Endodermal cell (in vitro differentiated cells): ENCODE data around the gene MROH2A. TPM values are rescaled to one million over a fixed set of nuclear protein-coding genes. Genes with fewer than 3 reads are reported as not detected.

Source experiments
- DNase-seq: peaks from one replicate; pipeline ENCODE4 v3.0.0-alpha.2; 2017
- H3K27ac ChIP-seq: 2 replicates; pipeline ENCODE4 v1.5.1; 2013; ENCODE audit warnings: mild to moderate bottlenecking, low read depth, low read length, moderate library complexity
- H3K27me3 ChIP-seq: 2 replicates; pipeline ENCODE4 v1.6.1; 2013; ENCODE audit warnings: mild to moderate bottlenecking, low read length, moderate library complexity; ENCODE audit not compliant: insufficient read depth, control insufficient read depth, poor library complexity, severe bottlenecking
- H3K36me3 ChIP-seq: 2 replicates; pipeline ENCODE4 v1.7.0; 2013; ENCODE audit warnings: mild to moderate bottlenecking, low read length, moderate library complexity; ENCODE audit not compliant: control insufficient read depth, insufficient read depth
- H3K4me1 ChIP-seq: one replicate; pipeline ENCODE4 v1.7.0; 2013; ENCODE audit warnings: low read length; ENCODE audit not compliant: control insufficient read depth, insufficient read depth
- H3K4me3 ChIP-seq: 2 replicates; pipeline ENCODE4 v1.5.1; 2013; ENCODE audit warnings: mild to moderate bottlenecking, low read length, moderate library complexity
- H3K9ac ChIP-seq: 2 replicates; pipeline ENCODE4 v1.6.1; 2013; ENCODE audit warnings: mild to moderate bottlenecking, low read length, moderate library complexity; ENCODE audit not compliant: poor library complexity, severe bottlenecking; ENCODE audit errors: extremely low read depth
- H3K9me3 ChIP-seq: 2 replicates; pipeline ENCODE4 v1.6.1; 2013; ENCODE audit warnings: mild to moderate bottlenecking, low read length, moderate library complexity; ENCODE audit not compliant: control insufficient read depth
- H3K27ac Mint-ChIP-seq: 2 replicates; pipeline ENCODE4 v1.8.0; 2020; ENCODE audit warnings: mixed read lengths
- H3K27me3 Mint-ChIP-seq: 2 replicates; pipeline ENCODE4 v1.8.0; 2021; ENCODE audit warnings: mild to moderate bottlenecking, mixed read lengths; ENCODE audit not compliant: insufficient read depth
- H3K36me3 Mint-ChIP-seq: 2 replicates; pipeline ENCODE4 v1.8.0; 2020; ENCODE audit warnings: low read depth, mixed read lengths
- H3K4me1 Mint-ChIP-seq: 2 replicates; pipeline ENCODE4 v1.8.0; 2020; ENCODE audit warnings: mixed read lengths
- H3K4me3 Mint-ChIP-seq: 2 replicates; pipeline ENCODE4 v1.8.0; 2020; ENCODE audit warnings: mild to moderate bottlenecking, moderate library complexity, mixed read lengths
- H3K9me3 Mint-ChIP-seq: 2 replicates; pipeline ENCODE4 v1.8.0; 2020; ENCODE audit warnings: mild to moderate bottlenecking, mixed read lengths
- WGBS, 2 experiments: methylation state at CpG; one replicate each; pipeline versions ENCODE4 v1.1.5 to v1.1.7; 2013; ENCODE audit warnings: missing lambda C conversion rate in 2 of 2, mixed read lengths in 1 of 2; ENCODE audit not compliant: insufficient coverage in 1 of 2, insufficient read length in 1 of 2; 5-methylcytosine and 5-hydroxymethylcytosine counted together
- total RNA-seq, 2 donors: library from RNA; stranded (reverse); fragmentation: NEBNext Ultra II Directional in 1 of 2; extraction: Animal tissue kit (Norgen Biotek cat#: 25700) in 1 of 2; gene quantifications; 2 replicates in 1 of 2; 3 replicates in 1 of 2; pipeline ENCODE4 v1.2.1, GENCODE V29; 2021
- TF ChIP-seq, protein P1 (sequence below): fragments of 200-600 bp; sonication (generic); conservative IDR thresholded peaks from 2 replicates; pipeline ENCODE4 v1.5.0; 2021; ENCODE audit warnings: antibody characterized with exemption, mild to moderate bottlenecking

The MROH2A gene
- total RNA-seq, 2 donors from 2014 or later: not detected

DNA sequence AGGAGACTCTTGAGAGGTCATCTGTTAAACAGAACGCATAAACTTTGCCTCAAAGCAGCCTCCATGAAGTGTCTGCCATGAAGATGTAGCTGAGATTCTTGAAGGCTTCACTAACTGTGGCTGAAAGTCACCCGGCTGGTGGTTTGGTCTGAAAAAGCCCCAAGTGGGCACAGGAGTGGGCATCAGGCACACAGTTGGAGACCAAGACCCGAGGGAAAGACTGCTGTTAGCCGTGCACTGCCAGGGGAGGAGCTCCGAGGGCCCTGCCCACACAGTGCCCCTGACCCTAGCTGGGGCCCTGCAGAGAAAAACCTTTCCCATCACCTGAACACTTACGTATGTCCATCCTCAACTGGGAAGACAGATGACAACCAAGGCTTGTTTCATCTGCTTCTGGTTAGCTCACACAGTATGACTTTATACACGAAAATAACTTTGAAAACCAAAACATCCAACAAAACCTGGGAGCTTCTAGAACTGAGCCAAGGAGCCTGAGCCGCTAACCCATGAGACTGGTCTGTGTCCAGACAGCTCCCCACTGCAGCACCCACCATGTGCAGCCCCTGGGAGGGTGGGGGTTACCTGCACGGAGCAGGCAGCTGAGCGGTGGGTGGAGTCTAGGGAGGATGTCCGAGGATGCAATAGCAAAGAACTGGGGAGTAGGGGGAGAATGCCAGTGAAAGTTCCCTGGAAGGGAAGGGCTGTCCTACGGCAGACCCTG lies 60.8 kb downstream of the MROH2A start:
- Histone ChIP-seq H3K4me3 (no peak overlapping the region), H3K36me3 (peaks cover 88% of the 10 kb centered on the region), H3K4me1 (no peaks in the 10 kb centered on the region), H3K27me3 (no peaks in the 10 kb centered on the region), H3K9me3 (no peaks in the 10 kb centered on the region), H3K27ac (no peak overlapping the region), H3K9ac (no peak overlapping the region)
- no peaks in the 10 kb centered on the region for H3K27me3 Mint-ChIP-seq
- peaks cover 2% of the 10 kb centered on the region for H3K4me1 Mint-ChIP-seq
- 88 to 93% methylated on average over 9 to 12 of the region's 12 CpGs for WGBS, 2 experiments
- no peak for DNase-seq
- TF ChIP-seq, protein P1, sequence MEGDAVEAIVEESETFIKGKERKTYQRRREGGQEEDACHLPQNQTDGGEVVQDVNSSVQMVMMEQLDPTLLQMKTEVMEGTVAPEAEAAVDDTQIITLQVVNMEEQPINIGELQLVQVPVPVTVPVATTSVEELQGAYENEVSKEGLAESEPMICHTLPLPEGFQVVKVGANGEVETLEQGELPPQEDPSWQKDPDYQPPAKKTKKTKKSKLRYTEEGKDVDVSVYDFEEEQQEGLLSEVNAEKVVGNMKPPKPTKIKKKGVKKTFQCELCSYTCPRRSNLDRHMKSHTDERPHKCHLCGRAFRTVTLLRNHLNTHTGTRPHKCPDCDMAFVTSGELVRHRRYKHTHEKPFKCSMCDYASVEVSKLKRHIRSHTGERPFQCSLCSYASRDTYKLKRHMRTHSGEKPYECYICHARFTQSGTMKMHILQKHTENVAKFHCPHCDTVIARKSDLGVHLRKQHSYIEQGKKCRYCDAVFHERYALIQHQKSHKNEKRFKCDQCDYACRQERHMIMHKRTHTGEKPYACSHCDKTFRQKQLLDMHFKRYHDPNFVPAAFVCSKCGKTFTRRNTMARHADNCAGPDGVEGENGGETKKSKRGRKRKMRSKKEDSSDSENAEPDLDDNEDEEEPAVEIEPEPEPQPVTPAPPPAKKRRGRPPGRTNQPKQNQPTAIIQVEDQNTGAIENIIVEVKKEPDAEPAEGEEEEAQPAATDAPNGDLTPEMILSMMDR: no peak
- H3K9me3 Mint-ChIP-seq: no peaks in the 10 kb centered on the region
- H3K36me3 Mint-ChIP-seq: peaks cover 83% of the 10 kb centered on the region
- no peak overlapping the region for H3K4me3 Mint-ChIP-seq
- peak overlapping the region; percentile 59 for H3K27ac Mint-ChIP-seq

- H3K27ac Mint-ChIP-seq: peak overlapping the region; percentile 59
- peaks cover 94% of the 10 kb centered on the region for H3K36me3 ChIP-seq
- peaks cover 2% of the 10 kb centered on the region for H3K4me1 Mint-ChIP-seq
- no peaks in the 10 kb centered on the region for H3K4me1 ChIP-seq
- H3K9me3 ChIP-seq: no peaks in the 10 kb centered on the region
- no peaks in the 10 kb centered on the region for H3K27me3 ChIP-seq
- no peak overlapping the region for H3K9ac ChIP-seq
- no peaks in the 10 kb centered on the region for H3K27me3 Mint-ChIP-seq
- peaks cover 89% of the 10 kb centered on the region for H3K36me3 Mint-ChIP-seq
- no peak overlapping the region for H3K4me3 ChIP-seq
- H3K9me3 Mint-ChIP-seq: no peaks in the 10 kb centered on the region
- DNase-seq: peak; percentile 35
- TF ChIP-seq, protein P1: no peak
- H3K27ac ChIP-seq: no peak overlapping the region
- H3K4me3 Mint-ChIP-seq: no peak overlapping the region
- 91 to 97% methylated on average over 9 to 10 of the region's 10 CpGs for WGBS, 2 experiments
Measured at GRCh38 chr2:233839447-233839820, 61.3 kb downstream of the MROH2A start.

DNA sequence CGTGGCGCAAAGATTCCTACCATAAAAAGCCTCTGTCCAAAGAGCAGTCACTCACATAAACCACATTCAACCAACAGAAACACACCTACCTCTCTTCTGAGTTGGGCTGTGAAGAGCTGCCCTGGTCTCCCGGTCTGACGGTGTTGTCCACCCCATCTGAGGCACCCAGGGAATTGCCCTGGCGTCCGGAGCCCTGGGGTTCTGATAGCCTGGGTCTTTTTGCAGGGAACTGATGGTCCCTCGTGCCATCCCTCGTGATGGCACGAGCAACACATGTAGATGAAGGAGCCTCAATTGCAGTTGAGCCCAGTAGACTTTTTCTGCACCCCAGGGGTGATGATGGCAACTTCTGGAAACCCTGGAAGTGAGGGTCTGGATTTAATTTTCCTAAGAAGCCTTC lies 62.4 kb downstream of the MROH2A start:
- no peaks in the 10 kb centered on the region for H3K9me3 Mint-ChIP-seq
- H3K36me3 ChIP-seq: peaks cover 96% of the 10 kb centered on the region
- H3K4me1 Mint-ChIP-seq: peaks cover 2% of the 10 kb centered on the region
- no peak overlapping the region for H3K27ac Mint-ChIP-seq
- H3K27me3 Mint-ChIP-seq: no peaks in the 10 kb centered on the region
- H3K4me1 ChIP-seq: no peaks in the 10 kb centered on the region
- no peaks in the 10 kb centered on the region for H3K9me3 ChIP-seq
- peaks cover 91% of the 10 kb centered on the region for H3K36me3 Mint-ChIP-seq
- no peak overlapping the region for H3K4me3 ChIP-seq
- no peak overlapping the region for H3K4me3 Mint-ChIP-seq
- no peak for DNase-seq
- H3K27me3 ChIP-seq: no peaks in the 10 kb centered on the region
- TF ChIP-seq, protein P1: no peak
- no peak overlapping the region for H3K9ac ChIP-seq
- H3K27ac ChIP-seq: no peak overlapping the region
- 95 to 100% methylated on average over 6 to 9 of the region's 9 CpGs for WGBS, 2 experiments
